Stimulated activated CD8-positive, alpha-beta memory T cell treated with anti-CD3 and anti-CD28 coated beads, Interleukin-15, amount 100 ng/mL, for 48 hours (primary cell): ENCODE data around the gene LDLRAD4.

ENCODE experiments used
- DNase-seq, 2 donors: peaks; one replicate each; pipeline ENCODE4 v3.0.0-alpha.2; 2020; ENCODE audit warnings: low read depth in 2 of 2

LDLRAD4 gene

DNA sequence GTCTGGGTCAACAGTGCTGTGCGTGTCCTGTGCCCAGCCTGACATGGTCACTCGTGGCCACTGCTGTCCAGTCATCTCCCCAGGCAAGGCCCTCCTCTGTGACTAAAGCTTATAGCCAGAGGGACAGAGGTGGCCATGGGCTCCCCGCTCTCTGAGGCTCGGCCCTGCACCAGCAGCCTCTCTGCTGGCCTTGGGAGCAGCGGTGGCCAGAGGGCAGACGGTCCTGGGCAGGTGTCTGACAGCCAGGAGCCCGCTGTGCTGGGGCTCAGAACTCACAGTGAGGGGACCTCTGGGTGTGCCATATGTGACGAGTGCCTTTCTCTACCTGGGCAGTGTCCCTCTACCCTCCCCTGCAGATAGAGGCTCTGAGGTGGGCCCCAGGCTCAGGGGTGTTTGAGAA, 409.1 kb downstream of the LDLRAD4 start:
- DNase-seq = no peak

DNA sequence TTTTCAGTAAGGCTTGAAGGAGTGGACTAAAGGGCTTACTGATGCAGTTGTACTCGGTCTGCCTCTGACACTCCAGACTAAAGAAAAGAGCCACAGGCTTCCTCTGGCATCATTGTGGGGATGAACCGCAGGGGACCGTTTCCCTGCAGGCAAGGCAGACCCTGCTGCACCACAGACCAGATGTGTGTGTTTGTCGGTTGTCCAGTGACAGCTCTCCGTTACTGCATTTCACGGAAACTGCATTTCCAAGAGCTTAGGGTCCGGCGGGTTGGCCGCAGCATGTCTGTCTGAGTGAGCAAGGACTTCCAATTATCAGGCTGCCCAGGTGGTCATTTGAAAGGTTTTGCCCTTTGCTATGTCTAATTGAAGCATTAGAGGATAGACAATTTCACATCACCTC, 409.7 kb downstream of the LDLRAD4 start:
- no peak for DNase-seq

DNA sequence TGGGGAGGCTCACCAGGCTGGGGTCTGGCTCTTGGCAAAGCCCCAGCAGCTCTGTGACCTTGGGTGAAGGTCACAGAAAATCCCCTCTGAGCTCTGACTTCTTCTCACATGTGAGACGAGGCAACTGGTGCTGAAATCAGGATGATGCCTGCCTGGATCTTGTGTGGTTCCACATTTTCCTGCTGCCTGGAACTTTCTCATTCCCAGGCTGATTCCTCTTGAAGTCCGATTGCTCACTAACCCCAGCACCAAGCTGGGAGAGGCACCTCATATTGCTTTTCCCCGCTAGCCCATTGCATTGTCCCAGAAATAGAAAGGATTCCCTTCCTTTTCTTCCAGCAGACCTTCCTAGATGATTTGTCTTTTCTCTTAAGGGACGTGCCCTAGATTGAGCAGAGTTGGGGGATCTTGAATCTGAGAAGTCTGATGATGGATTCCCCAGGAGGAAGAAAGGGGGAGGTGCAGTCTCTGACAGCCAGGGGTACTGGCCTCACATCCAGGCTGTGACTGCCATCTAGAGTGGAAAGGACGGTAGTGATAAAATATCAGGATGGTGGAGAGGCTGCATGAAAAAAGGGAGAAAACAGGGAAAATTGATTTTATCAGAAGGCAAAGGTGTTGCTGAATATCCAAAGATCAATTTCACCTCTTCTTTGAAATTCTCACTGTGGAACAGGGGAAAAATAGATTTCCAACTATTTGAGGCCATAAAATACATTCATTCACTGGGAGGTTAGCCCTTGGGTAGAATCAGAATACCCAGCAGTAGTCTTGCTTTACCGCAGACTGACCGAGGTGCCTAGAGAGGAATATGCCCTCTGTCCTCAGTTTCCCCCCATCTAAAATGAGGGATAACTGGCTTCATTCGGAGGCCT, 411.5 kb downstream of the LDLRAD4 start:
- DNase-seq = peak in 1 of 2 donors; percentile 45

DNA sequence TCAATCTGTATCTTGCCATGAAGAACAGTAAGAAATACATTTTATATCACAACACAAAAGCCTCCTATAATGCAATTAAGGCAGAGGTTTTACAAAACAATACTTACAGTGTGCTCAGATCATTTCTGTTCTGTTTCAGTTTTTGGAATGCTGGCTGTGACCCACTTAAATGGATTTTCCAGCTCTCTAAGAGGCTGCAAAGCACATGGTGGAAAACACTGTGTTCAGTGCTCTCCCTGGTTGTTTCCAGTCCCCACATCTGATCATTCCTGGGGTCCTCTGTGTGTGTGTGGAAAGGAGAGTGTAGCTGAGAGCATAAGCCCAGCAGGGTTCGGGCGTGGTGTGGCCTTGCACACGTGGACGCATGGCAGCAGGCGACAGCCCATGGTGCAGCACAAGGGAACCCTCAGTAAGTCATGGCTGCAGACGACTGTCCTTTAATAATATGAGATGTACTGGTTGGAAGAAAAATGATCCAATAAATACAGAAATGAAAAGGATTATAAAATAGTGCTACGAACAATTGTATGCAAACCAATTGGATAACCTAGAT, 412.2 kb downstream of the LDLRAD4 start:
- DNase-seq = no peak

GRCh38 chr18:13633700-13634099, 415.1 kb downstream of the LDLRAD4 start:
- no peak for DNase-seq

GRCh38 chr18:13635046-13635445, 416.5 kb downstream of the LDLRAD4 start:
- DNase-seq = no peak

DNA sequence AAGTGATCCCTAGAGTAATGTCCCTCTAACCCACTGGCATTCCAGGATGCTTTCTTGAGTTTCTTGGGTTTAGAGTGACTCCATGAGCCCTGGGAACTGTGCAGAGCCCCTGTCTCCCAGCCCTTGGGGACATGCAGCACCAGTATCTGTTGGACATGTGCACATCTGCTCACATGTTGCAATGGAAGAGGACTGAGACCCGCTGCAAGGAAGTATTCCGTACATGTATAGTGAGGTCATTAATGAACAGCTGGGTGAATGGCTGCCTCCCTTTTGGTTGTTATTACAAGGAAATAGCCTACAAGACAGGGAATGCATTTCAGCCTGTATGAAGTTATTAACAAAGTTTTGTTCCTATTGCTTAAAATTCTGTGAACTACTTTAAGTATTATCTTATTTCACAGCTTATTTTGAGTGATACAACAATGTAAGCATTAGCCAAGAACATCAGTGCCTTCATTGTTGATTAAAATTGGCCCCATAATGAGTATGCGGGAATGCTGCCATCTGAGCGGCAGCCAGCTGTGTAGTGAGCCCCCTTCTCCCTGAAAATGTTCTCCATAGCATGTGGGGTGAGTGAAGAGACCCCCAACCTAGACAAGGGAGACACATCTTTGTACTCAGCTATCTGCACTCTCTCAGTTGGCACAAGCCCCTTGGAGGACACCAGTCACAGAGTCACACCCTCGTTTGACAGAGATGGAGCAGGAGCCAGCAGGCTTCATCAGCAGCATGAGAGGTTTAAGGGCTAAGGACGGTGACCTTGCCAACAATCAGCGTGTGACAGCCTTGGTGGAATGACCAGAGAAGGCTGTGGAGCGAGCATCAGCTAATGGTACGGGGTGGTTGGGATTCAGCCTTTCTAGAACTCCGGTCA, 420.4 kb downstream of the LDLRAD4 start:
- DNase-seq = no peak

GRCh38 chr18:13640266-13640860, 421.8 kb downstream of the LDLRAD4 start:
- DNase-seq = no peak

DNA sequence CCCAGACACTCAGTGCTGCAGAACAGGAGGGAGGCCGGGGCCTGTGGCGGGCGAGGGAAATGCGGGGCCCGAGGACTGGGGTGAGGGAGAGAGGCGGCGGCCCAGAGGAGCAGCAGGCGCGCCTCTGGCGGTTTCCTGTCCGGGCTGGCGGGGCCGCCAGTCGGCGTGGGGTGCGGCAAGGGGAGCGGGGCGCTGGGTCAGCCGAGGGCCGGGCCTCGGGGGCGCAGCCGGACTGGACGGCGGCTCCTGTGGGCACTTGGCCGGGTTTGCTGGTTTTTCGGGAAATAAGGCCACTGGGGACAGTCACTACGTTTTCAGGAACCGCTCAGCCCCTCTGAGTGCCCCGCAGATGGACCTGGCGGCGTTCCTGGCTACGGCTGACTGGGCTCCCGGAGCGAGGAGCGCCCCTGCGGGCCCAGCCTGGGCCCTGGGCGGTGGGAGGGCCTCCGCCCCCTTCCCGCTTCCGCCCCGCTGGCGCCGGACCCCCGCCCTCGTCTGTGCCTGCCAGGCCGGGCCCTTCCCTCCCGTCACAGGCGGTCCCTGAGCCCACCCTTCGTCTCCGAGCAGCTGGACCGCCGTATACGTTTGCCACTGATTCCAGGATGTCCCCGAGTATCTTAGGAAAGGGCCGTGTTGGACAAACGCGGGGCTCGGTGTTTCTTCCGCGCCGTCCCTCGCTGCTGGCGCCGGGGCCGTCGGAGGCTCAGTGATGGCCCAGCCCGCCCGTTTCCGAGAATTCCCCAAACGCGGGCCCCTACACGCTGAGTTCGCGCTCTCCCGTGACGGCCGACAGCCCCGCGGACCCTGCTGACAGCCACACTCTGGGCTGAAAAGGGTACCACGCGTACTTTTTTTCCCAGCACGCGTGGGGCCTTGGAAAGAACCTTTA, 423.2 kb downstream of the LDLRAD4 start:
- DNase-seq = no peak

DNA sequence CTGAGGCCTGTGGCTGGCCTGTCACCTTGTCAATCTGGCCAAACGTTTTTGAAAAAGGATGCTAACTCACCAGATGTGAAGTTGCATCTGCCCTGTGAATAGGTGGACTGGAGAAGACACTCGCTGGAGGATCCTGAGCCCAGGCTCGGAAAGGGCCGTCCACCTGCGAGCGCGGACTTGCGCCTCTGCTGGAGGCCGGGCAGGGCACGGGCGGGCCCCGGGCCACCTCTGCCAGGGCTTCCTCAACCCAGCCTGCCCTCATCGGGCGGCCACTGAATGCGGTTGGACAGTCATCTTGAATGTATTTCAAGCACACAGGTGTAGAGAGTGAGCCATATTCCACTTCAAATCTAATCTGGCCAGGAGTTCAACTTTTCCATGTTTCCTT, 423.9 kb downstream of the LDLRAD4 start:
- DNase-seq = no peak

- no peak for DNase-seq
Measured at GRCh38 chr18:13643261-13643751, 424.7 kb downstream of the LDLRAD4 start.

GRCh38 chr18:13645093-13645492, 426.5 kb downstream of the LDLRAD4 start:
- DNase-seq = no peak

DNA sequence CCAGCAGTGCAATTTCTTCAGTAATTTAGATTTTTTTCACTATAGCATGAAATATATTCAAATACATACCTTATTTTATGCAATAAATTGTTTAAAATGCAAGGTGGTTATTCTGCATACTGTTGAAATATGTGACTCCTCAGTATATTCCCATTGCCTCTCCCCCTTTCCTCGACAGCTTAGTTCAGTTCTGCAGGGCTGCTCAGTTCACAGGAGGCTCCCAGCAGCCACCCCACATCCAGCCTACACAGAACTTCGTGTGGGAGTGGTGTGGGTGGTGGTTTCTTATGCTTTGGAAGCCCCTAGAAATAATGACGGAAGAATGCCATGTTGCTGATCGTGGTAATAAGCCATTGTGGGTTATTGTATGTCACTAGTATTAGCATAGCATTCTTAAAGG, 428.1 kb downstream of the LDLRAD4 start:
- no peak for DNase-seq

DNA sequence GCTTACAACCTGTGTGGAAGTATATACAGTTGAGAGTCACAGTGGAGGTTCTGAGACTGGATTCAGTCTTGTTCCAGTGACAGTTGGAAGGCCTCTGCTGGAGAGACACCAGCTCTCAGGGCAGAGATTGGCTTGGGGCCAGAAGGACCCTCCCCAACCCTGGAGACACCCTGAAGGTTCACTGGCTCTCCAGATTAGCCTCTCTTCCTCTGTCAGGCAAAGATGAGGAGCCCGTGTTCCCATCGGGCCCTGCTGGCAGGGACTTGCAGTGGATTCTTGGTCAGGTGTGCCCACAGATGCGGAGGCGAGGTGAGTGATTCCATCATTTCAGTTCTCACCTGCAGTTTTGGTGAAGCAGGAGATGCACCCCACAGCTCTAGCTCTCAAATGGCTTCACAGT, 429.2 kb downstream of the LDLRAD4 start:
- DNase-seq = no peak

DNA sequence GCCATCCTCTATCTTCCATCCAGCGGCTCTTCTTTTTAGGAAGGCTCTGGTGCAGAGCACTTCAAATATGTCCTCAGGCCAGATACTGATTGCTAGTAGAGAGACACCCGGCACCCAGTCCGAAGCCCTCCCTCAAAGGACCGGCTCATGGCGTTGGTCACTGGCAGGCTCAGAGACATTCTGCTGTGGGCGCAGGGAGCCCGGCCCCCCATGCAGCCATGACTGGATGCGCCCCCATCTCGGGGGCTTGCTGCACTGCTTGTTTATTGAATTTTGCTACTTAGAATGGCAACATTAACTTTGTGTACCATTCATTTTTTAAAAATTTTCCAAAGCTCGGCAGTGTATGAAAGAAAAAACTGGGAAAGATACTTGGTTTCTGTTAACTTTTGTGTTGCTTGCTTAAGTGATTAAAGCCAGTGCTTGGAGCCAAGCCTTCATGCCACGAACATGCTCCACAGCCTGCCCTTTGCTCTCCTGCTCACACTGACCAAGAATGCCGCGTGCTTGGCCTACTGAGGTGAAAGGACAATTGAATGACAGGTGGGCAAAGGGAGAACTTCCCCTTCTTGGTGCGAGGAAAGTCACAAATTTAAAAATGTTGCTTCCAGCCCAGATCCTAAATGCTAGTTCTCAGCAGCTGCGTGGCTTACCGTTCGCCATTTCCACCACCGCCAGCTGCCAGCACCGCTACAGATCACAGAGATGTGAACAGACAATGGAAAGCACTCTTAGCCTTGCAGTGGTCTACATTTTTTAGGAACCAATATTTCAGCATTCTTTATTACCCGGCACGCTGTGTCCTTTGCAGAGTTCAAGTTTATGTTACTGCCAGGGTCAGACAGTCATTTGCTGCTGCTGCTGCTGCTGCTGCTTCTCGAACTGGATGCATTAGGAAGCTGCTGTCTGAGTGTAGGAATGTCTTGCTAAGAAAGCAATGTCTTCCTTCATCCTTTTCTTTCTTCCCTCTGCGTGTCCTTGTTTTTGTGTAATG, 431.1 kb downstream of the LDLRAD4 start:
- DNase-seq = no peak

GRCh38 chr18:13653746-13654433, 435.3 kb downstream of the LDLRAD4 start:
- no peak for DNase-seq

DNA sequence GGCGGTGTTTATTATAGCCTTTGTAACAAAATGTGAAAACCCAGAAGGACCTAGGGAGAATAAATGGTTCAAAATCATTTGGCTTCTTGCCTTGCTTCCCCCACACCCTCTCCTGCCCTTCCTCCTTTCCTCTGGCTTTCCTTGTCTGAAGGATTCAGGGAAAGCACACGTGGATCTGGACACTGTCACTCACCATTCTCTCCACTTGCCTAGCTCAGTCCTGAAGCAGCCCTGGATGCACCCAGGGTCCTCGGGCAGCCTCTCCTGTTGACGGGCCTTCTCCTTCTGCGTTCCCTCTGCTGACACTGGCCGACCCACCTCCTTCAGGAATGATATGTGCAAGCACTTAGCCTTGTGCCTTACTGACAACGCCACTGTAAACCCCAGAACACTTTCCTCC, 439.4 kb downstream of the LDLRAD4 start:
- no peak for DNase-seq

GRCh38 chr18:13658436-13659204, 440.1 kb downstream of the LDLRAD4 start:
- DNase-seq = no peak
